HUDEP-2 (cell line): ENCODE data around the gene PRPS1.
A peak's percentile ranks its signal among the peaks of the same experiment; 100 is the strongest.
"Not testable (repeated sequence)": the region's sequence is repeated elsewhere in the genome, so short reads cannot be mapped to it uniquely, and the experiment has no call there.

Experiments used
- DNase-seq, 76 experiments: peaks; one replicate each; lab custom pipeline; 2025; ENCODE audit not compliant: unreplicated experiment in 76 of 76; lab: John Stamatoyannopoulos, UW

Gene PRPS1

GRCh38 chrX:107627838-107628661 lies at the start of gene PRPS1:
Gene PRPS1 (plus strand): TSS chrX:107628510. CDS start chrX:107628629, 119 bp downstream.
- peak in 75 of 76 experiments; percentile 3 to 92 (median 84) for DNase-seq

- DNase-seq, result no peak
These were observed 48.4 kb upstream of the PRPS1 start for GRCh38 chrX:107579956-107580355.

- DNase-seq, result no peak
These were observed 46.4 kb upstream of the PRPS1 start for GRCh38 chrX:107581923-107582322.

GRCh38 chrX:107589243-107589642 lies 39.1 kb upstream of the PRPS1 start:
- DNase-seq, result no peak

GRCh38 chrX:107596651-107597050 lies 31.7 kb upstream of the PRPS1 start:
- DNase-seq, result no peak

GRCh38 chrX:107597264-107597663 lies 31.0 kb upstream of the PRPS1 start:
- DNase-seq, result no peak

GRCh38 chrX:107597791-107598190 lies 30.5 kb upstream of the PRPS1 start:
- DNase-seq, result no peak

GRCh38 chrX:107599450-107599861 lies 28.9 kb upstream of the PRPS1 start:
- no peak for DNase-seq

- DNase-seq, result no peak
These were observed 27.9 kb upstream of the PRPS1 start for GRCh38 chrX:107600366-107600765.

- DNase-seq, result no peak
These were observed 27.0 kb upstream of the PRPS1 start for GRCh38 chrX:107601326-107601725.

- no peak for DNase-seq
These were observed 26.6 kb upstream of the PRPS1 start for GRCh38 chrX:107601759-107602158.

- DNase-seq, result no peak
These were observed 25.5 kb upstream of the PRPS1 start for GRCh38 chrX:107602694-107603239.

GRCh38 chrX:107603429-107604159 lies 24.7 kb upstream of the PRPS1 start:
- no peak for DNase-seq

- DNase-seq, result not testable (repeated sequence)
These were observed 19.2 kb upstream of the PRPS1 start for GRCh38 chrX:107609061-107609460.

- no peak for DNase-seq
These were observed 17.6 kb upstream of the PRPS1 start for GRCh38 chrX:107610667-107611066.

GRCh38 chrX:107619885-107620322 lies 8.4 kb upstream of the PRPS1 start:
- DNase-seq, result no peak

GRCh38 chrX:107624893-107625292 lies 3.4 kb upstream of the PRPS1 start:
- no peak for DNase-seq

GRCh38 chrX:107625739-107626138 lies 2.6 kb upstream of the PRPS1 start:
- no peak for DNase-seq

GRCh38 chrX:107626481-107626880 lies 1.8 kb upstream of the PRPS1 start:
- DNase-seq, result peak in 33 of 76 experiments; percentile 1 to 25 (median 8)

GRCh38 chrX:107626916-107627315 lies 1.4 kb upstream of the PRPS1 start:
- DNase-seq, result no peak
